DND-41 (cell line): Measurements from ENCODE around the gene FLVCR1.

Experiments used
- EZH2 ChIP-seq: IDR thresholded peaks from 3 replicates; pipeline ENCODE4 v1.6.1; 2012; ENCODE audit warnings: borderline replicate concordance, low read depth, mild to moderate bottlenecking, moderate library complexity, low read length, inconsistent platforms; ENCODE audit not compliant: severe bottlenecking
- TF ChIP-seq, protein P1 (sequence below): IDR thresholded peaks from 2 replicates; pipeline ENCODE4 v1.5.1; 2012; ENCODE audit warnings: borderline replicate concordance, low read length, moderate library complexity, mild to moderate bottlenecking; ENCODE audit not compliant: poor library complexity, severe bottlenecking; ENCODE audit errors: extremely low read depth

DNA sequence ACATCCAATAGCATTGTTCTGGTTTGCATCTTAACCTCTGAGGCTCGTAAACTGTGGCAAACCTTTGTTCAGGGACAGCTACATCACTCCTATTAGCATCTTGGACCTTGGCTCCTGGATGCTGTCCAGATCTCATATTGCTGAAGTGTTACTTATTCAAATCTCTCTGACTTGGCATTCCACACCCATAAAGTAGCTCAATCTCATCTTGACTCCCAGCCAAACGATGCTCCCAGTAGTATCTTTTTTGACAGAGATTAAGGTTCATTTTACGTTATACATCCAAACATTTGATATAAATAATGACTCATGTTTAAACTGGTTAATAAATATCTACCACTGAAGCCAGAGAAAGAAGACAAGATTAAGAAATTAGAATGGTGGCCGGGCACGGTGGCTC lies 4.4 kb upstream of the FLVCR1 start:
- TF ChIP-seq EZH2, result no peak
- TF ChIP-seq, protein P1, sequence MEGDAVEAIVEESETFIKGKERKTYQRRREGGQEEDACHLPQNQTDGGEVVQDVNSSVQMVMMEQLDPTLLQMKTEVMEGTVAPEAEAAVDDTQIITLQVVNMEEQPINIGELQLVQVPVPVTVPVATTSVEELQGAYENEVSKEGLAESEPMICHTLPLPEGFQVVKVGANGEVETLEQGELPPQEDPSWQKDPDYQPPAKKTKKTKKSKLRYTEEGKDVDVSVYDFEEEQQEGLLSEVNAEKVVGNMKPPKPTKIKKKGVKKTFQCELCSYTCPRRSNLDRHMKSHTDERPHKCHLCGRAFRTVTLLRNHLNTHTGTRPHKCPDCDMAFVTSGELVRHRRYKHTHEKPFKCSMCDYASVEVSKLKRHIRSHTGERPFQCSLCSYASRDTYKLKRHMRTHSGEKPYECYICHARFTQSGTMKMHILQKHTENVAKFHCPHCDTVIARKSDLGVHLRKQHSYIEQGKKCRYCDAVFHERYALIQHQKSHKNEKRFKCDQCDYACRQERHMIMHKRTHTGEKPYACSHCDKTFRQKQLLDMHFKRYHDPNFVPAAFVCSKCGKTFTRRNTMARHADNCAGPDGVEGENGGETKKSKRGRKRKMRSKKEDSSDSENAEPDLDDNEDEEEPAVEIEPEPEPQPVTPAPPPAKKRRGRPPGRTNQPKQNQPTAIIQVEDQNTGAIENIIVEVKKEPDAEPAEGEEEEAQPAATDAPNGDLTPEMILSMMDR, result no peak
